K562 (cell line): ENCODE results near the gene ACRV1. TPM values are rescaled to one million over a fixed set of nuclear protein-coding genes. Genes with fewer than 3 reads are reported as not detected.

Experiments used
- ADNP ChIP-seq: fragments of 200-800 bp; sonication (Bioruptor generic); IDR thresholded peaks from 2 replicates; pipeline ENCODE4 v1.6.1; 2016; ENCODE audit warnings: missing genetic modification characterization, missing compliant biosample characterization
- CBFA2T2 ChIP-seq: fragments of 450-650 bp; conservative IDR thresholded peaks from 2 replicates; pipeline ENCODE4 v1.6.1; 2017; ENCODE audit warnings: mild to moderate bottlenecking
- CREB1 ChIP-seq, 2 experiments: sonication (generic) in 1 of 2; formaldehyde crosslinking in 1 of 2; IDR thresholded peaks; 2 replicates each; pipeline versions ENCODE4 v1.6.1 to v1.8.0; 2012 to 2022; ENCODE audit warnings: inconsistent platforms in 1 of 2, mild to moderate bottlenecking in 1 of 2, missing genetic modification reagents in 1 of 2, moderate library complexity in 1 of 2
- ETV1 ChIP-seq: fragments of 450-650 bp; conservative IDR thresholded peaks from 2 replicates; pipeline ENCODE4 v1.6.1; 2016; ENCODE audit warnings: missing genetic modification characterization, control low read depth, low read depth, missing compliant biosample characterization
- FOXA3 ChIP-seq, 2 experiments: fragments of 450-650 bp in 1 of 2; sonication (generic) in 1 of 2; formaldehyde crosslinking; IDR thresholded peaks in 1 of 2; conservative IDR thresholded peaks in 1 of 2; 2 replicates each; pipeline versions ENCODE4 v1.4.0 to v1.8.0; 2020 to 2022; ENCODE audit warnings: mild to moderate bottlenecking in 2 of 2, missing genetic modification reagents in 1 of 2
- HNRNPK ChIP-seq: fragments of 200-400 bp; formaldehyde crosslinking; IDR thresholded peaks from one replicate; pipeline ENCODE4 v1.6.1; 2018; ENCODE audit warnings: mild to moderate bottlenecking, low read depth, low read length; ENCODE audit not compliant: poor library complexity, severe bottlenecking
- MAFG ChIP-seq: fragments of 450-650 bp; conservative IDR thresholded peaks from 2 replicates; pipeline ENCODE4 v1.6.1; 2016; ENCODE audit warnings: missing genetic modification characterization, missing compliant biosample characterization
- MEIS2 ChIP-seq: fragments of 450-650 bp; IDR thresholded peaks from 2 replicates; pipeline ENCODE4 v1.6.1; 2014; ENCODE audit warnings: mild to moderate bottlenecking; ENCODE audit not compliant: partially characterized antibody
- RBM25 ChIP-seq: fragments of 200-400 bp; formaldehyde crosslinking; IDR thresholded peaks from 2 replicates; pipeline ENCODE4 v1.6.1; 2018; ENCODE audit warnings: low read length, low read depth, moderate library complexity; ENCODE audit not compliant: severe bottlenecking
- TCFL5 ChIP-seq: fragments of 250-450 bp; sonication (Bioruptor Pico); conservative IDR thresholded peaks from 2 replicates; pipeline ENCODE4 v1.6.1; 2021; ENCODE audit warnings: mild to moderate bottlenecking, moderate library complexity, matching md5 sums
- ZBTB8A ChIP-seq: fragments of 450-650 bp; IDR thresholded peaks from 2 replicates; pipeline ENCODE4 v1.6.1; 2018; ENCODE audit warnings: mild to moderate bottlenecking, moderate library complexity; ENCODE audit not compliant: partially characterized antibody
- ZNF124 ChIP-seq: sonication (generic); formaldehyde crosslinking; IDR thresholded peaks from 2 replicates; pipeline ENCODE4 v1.8.1; 2022; ENCODE audit warnings: missing genetic modification reagents
- ZNF197 ChIP-seq: fragments of 200-800 bp; sonication (Bioruptor generic); IDR thresholded peaks from 2 replicates; pipeline ENCODE4 v1.6.1; 2016; ENCODE audit warnings: low read depth, missing genetic modification characterization, missing compliant biosample characterization
- ZNF707 ChIP-seq: fragments of 250-450 bp; sonication (Bioruptor Pico); conservative IDR thresholded peaks from 2 replicates; pipeline ENCODE4 v1.8.0; 2022; ENCODE audit warnings: inconsistent platforms, mild to moderate bottlenecking, moderate library complexity
- polyA plus RNA-seq, 8 experiments: library from polyadenylated mRNA; depleted of rRNA in 4 of 8; stranded (reverse) in 5 of 8; unstranded in 3 of 8; fragments of >200 nt; fragmentation: Nextera tagmentation in 2 of 8; fragmentation: Illumina TruSeq in 1 of 8; extraction: Ambion mirVana in 2 of 8; extraction: Trizol in 1 of 8; gene quantifications; 2 replicates each; pipeline versions ENCODE4 v1.2.1 to v1.2.3, GENCODE V29; 2011 to 2014; ENCODE audit warnings: inconsistent platforms in 1 of 8, missing spikeins in 1 of 8
- total RNA-seq, 7 experiments: library from RNA; depleted of rRNA in 6 of 7; stranded (reverse); fragments of >200 nt in 6 of 7; fragmentation: Illumina TruSeq in 2 of 7; extraction: Trizol in 2 of 7; gene quantifications; 2 replicates each; pipeline versions ENCODE4 v1.2.1 to v1.2.3, GENCODE V29; 2011 to 2021; ENCODE audit warnings: low replicate concordance in 1 of 7
- TF ChIP-seq, protein P1 (sequence below): fragments of 250-450 bp; sonication (Bioruptor Pico); IDR thresholded peaks from 2 replicates; pipeline ENCODE4 v1.4.0; 2020; ENCODE audit warnings: mild to moderate bottlenecking, moderate library complexity
- TF ChIP-seq, protein P2 (sequence below): fragments of 250-450 bp; sonication (Bioruptor Pico); IDR thresholded peaks from 2 replicates; pipeline ENCODE4 v1.5.0; 2021
- TF ChIP-seq, protein P3 (sequence below): sonication (generic); formaldehyde crosslinking; IDR thresholded peaks from 2 replicates; pipeline ENCODE4 v1.8.0; 2023; ENCODE audit warnings: mild to moderate bottlenecking, missing genetic modification reagents
- TF ChIP-seq, protein P4 (sequence below): sonication (generic); formaldehyde crosslinking; IDR thresholded peaks from 2 replicates; pipeline ENCODE4 v1.8.0; 2022; ENCODE audit warnings: mild to moderate bottlenecking, missing genetic modification reagents
- TF ChIP-seq, protein P5 (sequence below): sonication (generic); formaldehyde crosslinking; IDR thresholded peaks from 2 replicates; pipeline ENCODE4 v1.8.0; 2022; ENCODE audit warnings: mild to moderate bottlenecking, missing genetic modification reagents

The ACRV1 gene
- total and polyA plus RNA-seq, 9 of the 15 experiments (the other 6 are each of a cell fraction or from before 2014, with no cell fraction given): 0.22 to 0.25 TPM; not detected in 7

DNA sequence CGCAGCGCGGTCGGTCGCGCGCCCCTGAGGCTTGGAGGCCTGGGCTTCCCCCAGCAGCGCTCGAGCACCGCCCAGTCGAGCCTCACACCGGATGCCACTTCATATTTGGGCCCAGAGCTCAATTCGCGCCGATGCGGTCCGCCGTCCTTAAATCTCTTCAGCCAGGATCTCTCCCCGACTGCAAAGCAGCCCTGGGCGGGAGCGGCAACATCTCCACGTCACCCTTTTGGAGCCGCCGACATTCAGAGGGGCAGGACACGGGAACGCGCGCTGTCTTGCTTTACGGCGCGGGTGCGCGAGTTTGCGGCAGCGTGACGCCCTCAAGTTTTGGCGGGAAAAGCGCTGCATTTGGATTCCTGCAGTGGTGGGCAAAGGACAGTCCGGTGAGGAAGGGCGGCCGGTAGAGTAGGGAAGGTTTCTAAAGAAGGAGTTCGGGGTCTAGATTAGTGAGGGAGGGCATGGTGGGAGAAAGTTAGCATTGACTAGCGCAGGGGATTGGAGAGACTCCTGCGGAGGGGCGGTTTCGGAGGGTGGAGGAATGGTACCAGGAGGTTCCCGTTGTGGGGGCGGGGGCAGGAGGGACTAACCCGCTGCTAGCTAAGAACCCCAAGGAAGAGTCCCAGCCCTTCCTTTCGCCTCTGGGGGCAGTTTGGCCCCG is 54.9 kb downstream of the ACRV1 start (continued):
- TF ChIP-seq, protein P1, sequence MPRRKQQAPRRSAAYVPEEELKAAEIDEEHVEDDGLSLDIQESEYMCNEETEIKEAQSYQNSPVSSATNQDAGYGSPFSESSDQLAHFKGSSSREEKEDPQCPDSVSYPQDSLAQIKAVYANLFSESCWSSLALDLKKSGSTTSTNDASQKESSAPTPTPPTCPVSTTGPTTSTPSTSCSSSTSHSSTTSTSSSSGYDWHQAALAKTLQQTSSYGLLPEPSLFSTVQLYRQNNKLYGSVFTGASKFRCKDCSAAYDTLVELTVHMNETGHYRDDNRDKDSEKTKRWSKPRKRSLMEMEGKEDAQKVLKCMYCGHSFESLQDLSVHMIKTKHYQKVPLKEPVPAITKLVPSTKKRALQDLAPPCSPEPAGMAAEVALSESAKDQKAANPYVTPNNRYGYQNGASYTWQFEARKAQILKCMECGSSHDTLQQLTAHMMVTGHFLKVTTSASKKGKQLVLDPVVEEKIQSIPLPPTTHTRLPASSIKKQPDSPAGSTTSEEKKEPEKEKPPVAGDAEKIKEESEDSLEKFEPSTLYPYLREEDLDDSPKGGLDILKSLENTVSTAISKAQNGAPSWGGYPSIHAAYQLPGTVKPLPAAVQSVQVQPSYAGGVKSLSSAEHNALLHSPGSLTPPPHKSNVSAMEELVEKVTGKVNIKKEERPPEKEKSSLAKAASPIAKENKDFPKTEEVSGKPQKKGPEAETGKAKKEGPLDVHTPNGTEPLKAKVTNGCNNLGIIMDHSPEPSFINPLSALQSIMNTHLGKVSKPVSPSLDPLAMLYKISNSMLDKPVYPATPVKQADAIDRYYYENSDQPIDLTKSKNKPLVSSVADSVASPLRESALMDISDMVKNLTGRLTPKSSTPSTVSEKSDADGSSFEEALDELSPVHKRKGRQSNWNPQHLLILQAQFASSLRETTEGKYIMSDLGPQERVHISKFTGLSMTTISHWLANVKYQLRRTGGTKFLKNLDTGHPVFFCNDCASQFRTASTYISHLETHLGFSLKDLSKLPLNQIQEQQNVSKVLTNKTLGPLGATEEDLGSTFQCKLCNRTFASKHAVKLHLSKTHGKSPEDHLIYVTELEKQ (CRISPR knock-in tag): no peak
- TF ChIP-seq RBM25: no peak
- peak; percentile 83 for TF ChIP-seq ETV1 (tag)
- no peak for TF ChIP-seq HNRNPK
- TF ChIP-seq, protein P2, sequence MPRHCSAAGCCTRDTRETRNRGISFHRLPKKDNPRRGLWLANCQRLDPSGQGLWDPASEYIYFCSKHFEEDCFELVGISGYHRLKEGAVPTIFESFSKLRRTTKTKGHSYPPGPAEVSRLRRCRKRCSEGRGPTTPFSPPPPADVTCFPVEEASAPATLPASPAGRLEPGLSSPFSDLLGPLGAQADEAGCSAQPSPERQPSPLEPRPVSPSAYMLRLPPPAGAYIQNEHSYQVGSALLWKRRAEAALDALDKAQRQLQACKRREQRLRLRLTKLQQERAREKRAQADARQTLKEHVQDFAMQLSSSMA (CRISPR knock-in tag): no peak
- peak; percentile 91 for TF ChIP-seq CREB1 (IDR thresholded peaks at IDR 0.05)
- peak; percentile 92 for TF ChIP-seq CREB1 (CRISPR knock-in tag; IDR thresholded peaks at IDR 0.05)
- peak; percentile 80; the same call in 1 of the 2 replicates for TF ChIP-seq ZNF197 (CRISPR knock-in tag)
- TF ChIP-seq CBFA2T2: no peak
- TF ChIP-seq, protein P3, sequence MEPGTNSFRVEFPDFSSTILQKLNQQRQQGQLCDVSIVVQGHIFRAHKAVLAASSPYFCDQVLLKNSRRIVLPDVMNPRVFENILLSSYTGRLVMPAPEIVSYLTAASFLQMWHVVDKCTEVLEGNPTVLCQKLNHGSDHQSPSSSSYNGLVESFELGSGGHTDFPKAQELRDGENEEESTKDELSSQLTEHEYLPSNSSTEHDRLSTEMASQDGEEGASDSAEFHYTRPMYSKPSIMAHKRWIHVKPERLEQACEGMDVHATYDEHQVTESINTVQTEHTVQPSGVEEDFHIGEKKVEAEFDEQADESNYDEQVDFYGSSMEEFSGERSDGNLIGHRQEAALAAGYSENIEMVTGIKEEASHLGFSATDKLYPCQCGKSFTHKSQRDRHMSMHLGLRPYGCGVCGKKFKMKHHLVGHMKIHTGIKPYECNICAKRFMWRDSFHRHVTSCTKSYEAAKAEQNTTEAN (CRISPR knock-in tag): no peak
- TF ChIP-seq, protein P4, sequence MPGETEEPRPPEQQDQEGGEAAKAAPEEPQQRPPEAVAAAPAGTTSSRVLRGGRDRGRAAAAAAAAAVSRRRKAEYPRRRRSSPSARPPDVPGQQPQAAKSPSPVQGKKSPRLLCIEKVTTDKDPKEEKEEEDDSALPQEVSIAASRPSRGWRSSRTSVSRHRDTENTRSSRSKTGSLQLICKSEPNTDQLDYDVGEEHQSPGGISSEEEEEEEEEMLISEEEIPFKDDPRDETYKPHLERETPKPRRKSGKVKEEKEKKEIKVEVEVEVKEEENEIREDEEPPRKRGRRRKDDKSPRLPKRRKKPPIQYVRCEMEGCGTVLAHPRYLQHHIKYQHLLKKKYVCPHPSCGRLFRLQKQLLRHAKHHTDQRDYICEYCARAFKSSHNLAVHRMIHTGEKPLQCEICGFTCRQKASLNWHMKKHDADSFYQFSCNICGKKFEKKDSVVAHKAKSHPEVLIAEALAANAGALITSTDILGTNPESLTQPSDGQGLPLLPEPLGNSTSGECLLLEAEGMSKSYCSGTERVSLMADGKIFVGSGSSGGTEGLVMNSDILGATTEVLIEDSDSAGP: peak; percentile 73; the same call in 1 of the 2 replicates
- no peak for TF ChIP-seq ADNP
- TF ChIP-seq FOXA3 (CRISPR knock-in tag; conservative IDR thresholded peaks at IDR 0.05 in 1 of 2, IDR thresholded peaks at IDR 0.05 in 1 of 2): no peak
- no peak for TF ChIP-seq MEIS2
- TF ChIP-seq MAFG (tag): no peak
- TF ChIP-seq ZBTB8A: no peak
- TF ChIP-seq, protein P5, sequence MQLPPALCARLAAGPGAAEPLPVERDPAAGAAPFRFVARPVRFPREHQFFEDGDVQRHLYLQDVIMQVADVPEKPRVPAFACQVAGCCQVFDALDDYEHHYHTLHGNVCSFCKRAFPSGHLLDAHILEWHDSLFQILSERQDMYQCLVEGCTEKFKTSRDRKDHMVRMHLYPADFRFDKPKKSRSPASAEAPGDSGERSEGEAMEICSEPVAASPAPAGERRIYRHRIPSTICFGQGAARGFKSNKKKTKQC (CRISPR knock-in tag): peak; percentile 90
- no peak for TF ChIP-seq ZNF707
- no peak for TF ChIP-seq TCFL5 (CRISPR knock-in tag)
- no peak for TF ChIP-seq ZNF124 (CRISPR knock-in tag)
